ENCODE results near the gene VASH1.
"Not testable (repeated sequence)": the region's sequence is repeated elsewhere in the genome, so short reads cannot be mapped to it uniquely, and the experiment has no call there.

VASH1 gene

GRCh38 chr14:76761136-76761959, at the start of gene VASH1:
VASH1 (plus strand) TSS chr14:76761468; CDS start chr14:76762822, 1,354 bp downstream.
- Mint-ChIP-seq H3K27me3 (peaks cover 29% of the 10 kb centered on the region), H3K4me1 (peaks cover 4% of the 10 kb centered on the region), H3K4me3 (peak within 1 kb of the TSS; percentile 82), H3K36me3 (no peaks in the 10 kb centered on the region), H3K9me3 (no peaks in the 10 kb centered on the region), H3K27ac (no peak within 1 kb of the TSS)
- DNase-seq (ENCODE audit: low spot score in 2 of 2) (peak; percentile 16 to 58), ATAC-seq (ENCODE audit: low read depth) (peak; percentile 80)

GRCh38 chr14:76713121-76713520, 48.1 kb upstream of the VASH1 start:
- H3K9me3 Mint-ChIP-seq, result no peaks in the 10 kb centered on the region
- no peak overlapping the region for H3K27ac Mint-ChIP-seq
- no peak for DNase-seq (ENCODE audit: low spot score in 2 of 2)
- ATAC-seq (ENCODE audit: low read depth), result no peak
- peaks cover 14% of the 10 kb centered on the region for H3K27me3 Mint-ChIP-seq
- H3K4me1 Mint-ChIP-seq, result no peaks in the 10 kb centered on the region
- no peak overlapping the region for H3K4me3 Mint-ChIP-seq
- no peaks in the 10 kb centered on the region for H3K36me3 Mint-ChIP-seq

- Mint-ChIP-seq H3K36me3 (no peaks in the 10 kb centered on the region), H3K4me1 (no peaks in the 10 kb centered on the region), H3K9me3 (no peaks in the 10 kb centered on the region), H3K27ac (no peak overlapping the region), H3K4me3 (no peak overlapping the region), H3K27me3 (peaks cover 19% of the 10 kb centered on the region)
- ATAC-seq (ENCODE audit: low read depth) (no peak), DNase-seq (ENCODE audit: low spot score in 2 of 2) (no peak)
Measured at GRCh38 chr14:76714470-76714869, 46.8 kb upstream of the VASH1 start.

- H3K27me3 Mint-ChIP-seq, result peaks cover 19% of the 10 kb centered on the region
- DNase-seq (ENCODE audit: low spot score in 2 of 2), result no peak
- no peak overlapping the region for H3K4me3 Mint-ChIP-seq
- H3K36me3 Mint-ChIP-seq, result no peaks in the 10 kb centered on the region
- H3K9me3 Mint-ChIP-seq, result no peaks in the 10 kb centered on the region
- no peak overlapping the region for H3K27ac Mint-ChIP-seq
- no peak for ATAC-seq (ENCODE audit: low read depth)
- H3K4me1 Mint-ChIP-seq, result no peaks in the 10 kb centered on the region
Measured at GRCh38 chr14:76715101-76715500, 46.2 kb upstream of the VASH1 start.

- Mint-ChIP-seq H3K9me3 (no peaks in the 10 kb centered on the region), H3K4me3 (no peak overlapping the region), H3K27ac (no peak overlapping the region), H3K4me1 (peaks cover 4% of the 10 kb centered on the region), H3K27me3 (peaks cover 19% of the 10 kb centered on the region), H3K36me3 (no peaks in the 10 kb centered on the region)
- DNase-seq (ENCODE audit: low spot score in 2 of 2) (no peak), ATAC-seq (ENCODE audit: low read depth) (no peak)
Measured at GRCh38 chr14:76715511-76716081, 45.7 kb upstream of the VASH1 start.

- ATAC-seq (ENCODE audit: low read depth) (no peak), DNase-seq (ENCODE audit: low spot score in 2 of 2) (no peak)
- Mint-ChIP-seq H3K4me3 (no peak overlapping the region), H3K36me3 (no peaks in the 10 kb centered on the region), H3K27ac (no peak overlapping the region), H3K9me3 (no peaks in the 10 kb centered on the region), H3K4me1 (peaks cover 4% of the 10 kb centered on the region), H3K27me3 (peaks cover 19% of the 10 kb centered on the region)
Measured at GRCh38 chr14:76716285-76716684, 45.0 kb upstream of the VASH1 start.

GRCh38 chr14:76717508-76718290, 43.6 kb upstream of the VASH1 start:
- H3K4me1 Mint-ChIP-seq, result peaks cover 4% of the 10 kb centered on the region
- peaks cover 19% of the 10 kb centered on the region for H3K27me3 Mint-ChIP-seq
- H3K9me3 Mint-ChIP-seq, result no peaks in the 10 kb centered on the region
- ATAC-seq (ENCODE audit: low read depth) (no peak), DNase-seq (ENCODE audit: low spot score in 2 of 2) (no peak)
- no peaks in the 10 kb centered on the region for H3K36me3 Mint-ChIP-seq
- H3K27ac Mint-ChIP-seq, result no peak overlapping the region
- H3K4me3 Mint-ChIP-seq, result no peak overlapping the region

- ATAC-seq (ENCODE audit: low read depth) (no peak), DNase-seq (ENCODE audit: low spot score in 2 of 2) (no peak)
- no peaks in the 10 kb centered on the region for H3K36me3 Mint-ChIP-seq
- H3K9me3 Mint-ChIP-seq, result no peaks in the 10 kb centered on the region
- peaks cover 4% of the 10 kb centered on the region for H3K4me1 Mint-ChIP-seq
- H3K27me3 Mint-ChIP-seq, result peaks cover 17% of the 10 kb centered on the region
- no peak overlapping the region for H3K4me3 Mint-ChIP-seq
- no peak overlapping the region for H3K27ac Mint-ChIP-seq
Measured at GRCh38 chr14:76718306-76719040, 42.8 kb upstream of the VASH1 start.

GRCh38 chr14:76719666-76720065, 41.6 kb upstream of the VASH1 start:
- Mint-ChIP-seq H3K36me3 (no peaks in the 10 kb centered on the region), H3K27ac (no peak overlapping the region), H3K27me3 (peaks cover 11% of the 10 kb centered on the region), H3K4me1 (peaks cover 4% of the 10 kb centered on the region), H3K9me3 (no peaks in the 10 kb centered on the region), H3K4me3 (no peak overlapping the region)
- DNase-seq (ENCODE audit: low spot score in 2 of 2) (no peak), ATAC-seq (ENCODE audit: low read depth) (no peak)

- peaks cover 4% of the 10 kb centered on the region for H3K4me1 Mint-ChIP-seq
- DNase-seq (ENCODE audit: low spot score in 2 of 2) (no peak), ATAC-seq (ENCODE audit: low read depth) (no peak)
- H3K4me3 Mint-ChIP-seq, result no peak overlapping the region
- no peaks in the 10 kb centered on the region for H3K36me3 Mint-ChIP-seq
- H3K9me3 Mint-ChIP-seq, result no peaks in the 10 kb centered on the region
- H3K27me3 Mint-ChIP-seq, result peaks cover 11% of the 10 kb centered on the region
- H3K27ac Mint-ChIP-seq, result no peak overlapping the region
Measured at GRCh38 chr14:76720382-76720813, 40.9 kb upstream of the VASH1 start.

GRCh38 chr14:76721506-76721905, 39.8 kb upstream of the VASH1 start:
- H3K4me1 Mint-ChIP-seq; H3K27ac Mint-ChIP-seq; DNase-seq (ENCODE audit: low spot score in 2 of 2); H3K36me3 Mint-ChIP-seq; H3K4me3 Mint-ChIP-seq; H3K9me3 Mint-ChIP-seq; ATAC-seq (ENCODE audit: low read depth): not testable (repeated sequence)
- peaks cover 12% of the 10 kb centered on the region for H3K27me3 Mint-ChIP-seq

GRCh38 chr14:76724651-76725550, 36.4 kb upstream of the VASH1 start:
- no peak for ATAC-seq (ENCODE audit: low read depth)
- H3K27me3 Mint-ChIP-seq, result peaks cover 17% of the 10 kb centered on the region
- no peaks in the 10 kb centered on the region for H3K9me3 Mint-ChIP-seq
- no peak overlapping the region for H3K4me3 Mint-ChIP-seq
- no peak for DNase-seq (ENCODE audit: low spot score in 2 of 2)
- H3K4me1 Mint-ChIP-seq, result peaks cover 4% of the 10 kb centered on the region
- no peak overlapping the region for H3K27ac Mint-ChIP-seq
- H3K36me3 Mint-ChIP-seq, result no peaks in the 10 kb centered on the region

GRCh38 chr14:76726551-76726970, 34.7 kb upstream of the VASH1 start:
- Mint-ChIP-seq H3K36me3 (no peaks in the 10 kb centered on the region), H3K27ac (no peak overlapping the region), H3K4me3 (no peak overlapping the region), H3K4me1 (no peaks in the 10 kb centered on the region), H3K9me3 (no peaks in the 10 kb centered on the region), H3K27me3 (peaks cover 21% of the 10 kb centered on the region)
- ATAC-seq (ENCODE audit: low read depth), result no peak
- DNase-seq (ENCODE audit: low spot score in 2 of 2), result no peak

All from memory B cell (primary cell).